Hepatocyte (in vitro differentiated cells): Measurements from ENCODE around the gene DGCR6L. TPM values are rescaled to one million over a fixed set of nuclear protein-coding genes. Genes with fewer than 3 reads are reported as not detected.

Experiments used
- DNase-seq: peaks from one replicate; pipeline ENCODE4 v3.0.0-alpha.2; 2016; ENCODE audit warnings: low spot score
- H2AFZ ChIP-seq: fragments of 200-600 bp; sonication (generic); 2 replicates; pipeline ENCODE4 v1.6.0; 2016; ENCODE audit warnings: antibody characterized with exemption, mild to moderate bottlenecking
- H3K27ac ChIP-seq: fragments of 200-600 bp; sonication (generic); 2 replicates; pipeline ENCODE4 v1.5.1; 2016; ENCODE audit warnings: mild to moderate bottlenecking
- H3K27me3 ChIP-seq: fragments of 200-600 bp; sonication (generic); 2 replicates; pipeline ENCODE4 v1.6.1; 2016
- H3K36me3 ChIP-seq: fragments of 200-600 bp; sonication (generic); replicated peaks from 2 replicates; pipeline ENCODE4 v1.5.1; 2016; ENCODE audit warnings: low read depth; ENCODE audit not compliant: insufficient read depth
- H3K4me1 ChIP-seq: fragments of 200-600 bp; sonication (generic); 2 replicates; pipeline ENCODE4 v1.5.1; 2016; ENCODE audit warnings: mild to moderate bottlenecking, moderate library complexity; ENCODE audit not compliant: insufficient read depth
- H3K4me2 ChIP-seq: fragments of 200-600 bp; sonication (generic); 2 replicates; pipeline ENCODE4 v1.6.0; 2016
- H3K4me3 ChIP-seq: fragments of 200-600 bp; sonication (generic); 2 replicates; pipeline ENCODE4 v1.5.1; 2016; ENCODE audit warnings: mild to moderate bottlenecking
- H3K79me2 ChIP-seq: fragments of 200-600 bp; sonication (generic); 2 replicates; pipeline ENCODE4 v1.6.0; 2017; ENCODE audit warnings: mild to moderate bottlenecking
- H3K9me2 ChIP-seq: fragments of 200-600 bp; sonication (generic); replicated peaks from 2 replicates; pipeline ENCODE4 v1.6.0; 2017; ENCODE audit warnings: mild to moderate bottlenecking; ENCODE audit not compliant: insufficient read depth
- H3K9me3 ChIP-seq: fragments of 200-600 bp; sonication (generic); 2 replicates; pipeline ENCODE4 v1.5.1; 2016; ENCODE audit warnings: low read depth, mild to moderate bottlenecking
- H4K20me1 ChIP-seq: fragments of 200-600 bp; sonication (generic); 2 replicates; pipeline ENCODE4 v1.6.0; 2016; ENCODE audit warnings: mild to moderate bottlenecking; ENCODE audit not compliant: insufficient read depth, poor library complexity, severe bottlenecking
- CTCF ChIP-seq: fragments of 200-600 bp; sonication (generic); IDR thresholded peaks from 2 replicates; pipeline ENCODE4 v1.5.1; 2016; ENCODE audit warnings: antibody characterized with exemption, mild to moderate bottlenecking; ENCODE audit not compliant: poor library complexity
- EZH2 ChIP-seq: fragments of 200-600 bp; sonication (generic); IDR thresholded peaks from 2 replicates; pipeline ENCODE4 v1.6.1; 2016; ENCODE audit warnings: antibody characterized with exemption, mild to moderate bottlenecking, borderline replicate concordance
- EZH2phosphoT487 ChIP-seq: fragments of 200-600 bp; sonication (generic); IDR thresholded peaks from one replicate; pipeline ENCODE4 v1.6.1; 2018; ENCODE audit warnings: antibody characterized with exemption, mild to moderate bottlenecking, low read depth, moderate library complexity; ENCODE audit not compliant: unreplicated experiment, severe bottlenecking
- WGBS: methylation state at CpG from one replicate; pipeline ENCODE4 v1.1.6; 2016; ENCODE audit warnings: low lambda C conversion rate; ENCODE audit errors: missing lambda C conversion rate; 5-methylcytosine and 5-hydroxymethylcytosine counted together
- polyA plus RNA-seq: library from polyadenylated mRNA; unstranded; fragments of >200 nt; fragmentation: Nextera tagmentation; extraction: Ambion mirVana; gene quantifications from 2 replicates; pipeline ENCODE4 v1.2.1, GENCODE V29; 2016
- total RNA-seq: library from RNA; depleted of rRNA; stranded (reverse); fragments of >200 nt; gene quantifications from 2 replicates; pipeline ENCODE4 v1.2.3, GENCODE V29; 2014

Gene DGCR6L
- total and polyA plus RNA-seq, 2 experiments from 2014 or later, result 49.8 to 93.4 TPM

GRCh38 chr22:20302438-20303228 is 17.2 kb downstream of the DGCR6L start:
- no peaks in the 10 kb centered on the region for H3K9me2 ChIP-seq
- no peaks in the 10 kb centered on the region for H3K9me3 ChIP-seq
- H3K27ac ChIP-seq, result no peak overlapping the region
- H3K27me3 ChIP-seq, result peaks cover 3% of the 10 kb centered on the region
- H3K79me2 ChIP-seq, result no peaks in the 10 kb centered on the region
- no peaks in the 10 kb centered on the region for H4K20me1 ChIP-seq
- H3K4me1 ChIP-seq, result peaks cover 13% of the 10 kb centered on the region
- no peak overlapping the region for H2AFZ ChIP-seq
- H3K4me3 ChIP-seq, result no peak overlapping the region
- 86% methylated on average over 12 of the region's 13 CpGs for WGBS
- H3K4me2 ChIP-seq, result no peak overlapping the region
- DNase-seq, result no peak
- H3K36me3 ChIP-seq, result no peaks in the 10 kb centered on the region
- no peak for TF ChIP-seq CTCF

GRCh38 chr22:20299746-20300136 is 20.1 kb downstream of the DGCR6L start:
- H3K9me3 ChIP-seq, result no peaks in the 10 kb centered on the region
- no peaks in the 10 kb centered on the region for H3K36me3 ChIP-seq
- H3K4me3 ChIP-seq, result peak overlapping the region; percentile 36
- H3K9me2 ChIP-seq, result no peaks in the 10 kb centered on the region
- peak overlapping the region; percentile 100 for H3K4me2 ChIP-seq
- WGBS, result under 1% methylated on average over 38 of the region's 52 CpGs
- peak; percentile 66 for DNase-seq
- H3K27ac ChIP-seq, result no peak overlapping the region
- no peaks in the 10 kb centered on the region for H3K79me2 ChIP-seq
- TF ChIP-seq CTCF, result no peak
- H3K27me3 ChIP-seq, result peaks cover 3% of the 10 kb centered on the region
- peaks cover 13% of the 10 kb centered on the region for H3K4me1 ChIP-seq
- no peaks in the 10 kb centered on the region for H4K20me1 ChIP-seq
- H2AFZ ChIP-seq, result no peak overlapping the region

GRCh38 chr22:20298803-20299745 is 20.8 kb downstream of the DGCR6L start:
- peaks cover 13% of the 10 kb centered on the region for H3K4me1 ChIP-seq
- H3K4me2 ChIP-seq, result peak overlapping the region; percentile 100
- H3K4me3 ChIP-seq, result peak overlapping the region; percentile 55
- WGBS, result 2% methylated on average over 22 of the region's 90 CpGs
- no peaks in the 10 kb centered on the region for H3K36me3 ChIP-seq
- no peaks in the 10 kb centered on the region for H3K9me3 ChIP-seq
- H3K27me3 ChIP-seq, result peaks cover 3% of the 10 kb centered on the region
- no peaks in the 10 kb centered on the region for H4K20me1 ChIP-seq
- H2AFZ ChIP-seq, result peak overlapping the region; percentile 94
- H3K27ac ChIP-seq, result no peak overlapping the region
- H3K79me2 ChIP-seq, result no peaks in the 10 kb centered on the region
- TF ChIP-seq EZH2phosphoT487, result no peak
- TF ChIP-seq EZH2, result no peak
- no peak for TF ChIP-seq CTCF
- peak; percentile 91 for DNase-seq
- H3K9me2 ChIP-seq, result no peaks in the 10 kb centered on the region
